ENCODE results near the gene MAGI1.
"Not testable (repeated sequence)": the region's sequence is repeated elsewhere in the genome, so short reads cannot be mapped to it uniquely, and the experiment has no call there.

DNA sequence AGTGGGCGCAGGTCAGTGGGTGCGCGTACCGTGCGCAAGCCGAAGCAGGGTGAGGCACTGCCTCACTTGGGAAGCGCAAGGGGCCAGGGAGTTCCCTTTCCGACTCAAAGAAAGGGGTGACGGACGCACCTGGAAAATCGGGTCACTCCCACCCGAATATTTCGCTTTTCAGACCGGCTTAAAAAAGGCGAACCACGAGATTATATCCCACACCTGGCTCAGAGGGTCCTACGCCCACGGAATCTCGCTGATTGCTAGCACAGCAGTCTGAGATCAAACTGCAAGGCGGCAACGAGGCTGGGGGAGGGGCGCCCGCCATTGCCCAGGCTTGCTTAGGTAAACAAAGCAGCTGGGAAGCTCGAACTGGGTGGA is 529.3 kb downstream of the MAGI1 start:
- TF ChIP-seq, protein P1, sequence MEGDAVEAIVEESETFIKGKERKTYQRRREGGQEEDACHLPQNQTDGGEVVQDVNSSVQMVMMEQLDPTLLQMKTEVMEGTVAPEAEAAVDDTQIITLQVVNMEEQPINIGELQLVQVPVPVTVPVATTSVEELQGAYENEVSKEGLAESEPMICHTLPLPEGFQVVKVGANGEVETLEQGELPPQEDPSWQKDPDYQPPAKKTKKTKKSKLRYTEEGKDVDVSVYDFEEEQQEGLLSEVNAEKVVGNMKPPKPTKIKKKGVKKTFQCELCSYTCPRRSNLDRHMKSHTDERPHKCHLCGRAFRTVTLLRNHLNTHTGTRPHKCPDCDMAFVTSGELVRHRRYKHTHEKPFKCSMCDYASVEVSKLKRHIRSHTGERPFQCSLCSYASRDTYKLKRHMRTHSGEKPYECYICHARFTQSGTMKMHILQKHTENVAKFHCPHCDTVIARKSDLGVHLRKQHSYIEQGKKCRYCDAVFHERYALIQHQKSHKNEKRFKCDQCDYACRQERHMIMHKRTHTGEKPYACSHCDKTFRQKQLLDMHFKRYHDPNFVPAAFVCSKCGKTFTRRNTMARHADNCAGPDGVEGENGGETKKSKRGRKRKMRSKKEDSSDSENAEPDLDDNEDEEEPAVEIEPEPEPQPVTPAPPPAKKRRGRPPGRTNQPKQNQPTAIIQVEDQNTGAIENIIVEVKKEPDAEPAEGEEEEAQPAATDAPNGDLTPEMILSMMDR (conservative IDR thresholded peaks at IDR 0.05; ENCODE audit: low read length): not testable (repeated sequence)
- not testable (repeated sequence) for TF ChIP-seq EZH2phosphoT487 (IDR thresholded peaks at IDR 0.05; ENCODE audit: borderline replicate concordance)

All from Loucy (cell line).